Inflammatory macrophage treated with lipopolysaccharide for 1 hour (primary cell): Measurements from ENCODE around the gene PIGP.
"Not testable (repeated sequence)": the region's sequence is repeated elsewhere in the genome, so short reads cannot be mapped to it uniquely, and the experiment has no call there.

Experiments
- DNase-seq, 2 donors: peaks; one replicate each; pipeline ENCODE4 v3.0.0-alpha.2; 2020 to 2022

The PIGP gene

DNA sequence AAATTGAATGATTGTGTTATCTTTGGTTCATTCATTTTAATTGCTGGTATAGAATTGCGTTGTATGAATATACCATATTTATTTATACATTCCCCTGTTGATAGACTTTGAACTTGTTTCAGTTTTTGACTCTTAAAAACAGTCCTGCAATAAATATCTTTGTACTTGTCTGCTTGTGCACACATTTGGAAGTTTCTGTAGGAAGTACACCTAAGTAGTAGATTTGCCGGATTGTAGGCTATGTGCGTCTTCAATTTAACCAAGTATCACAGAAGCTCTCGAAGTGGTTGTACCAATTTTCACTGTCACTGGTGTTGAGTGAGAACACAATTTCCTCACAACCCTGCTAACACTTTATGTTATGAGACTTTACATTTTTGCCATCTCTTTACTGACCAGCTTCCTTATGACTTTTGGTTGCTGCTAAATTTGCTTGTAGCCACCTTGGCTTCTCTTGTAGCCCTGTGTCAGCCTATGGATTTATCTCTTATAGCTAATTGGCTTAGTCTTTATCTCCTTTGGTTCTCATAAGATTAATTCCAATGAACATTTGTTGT, 2.4 kb upstream of the PIGP start:
- no peak for DNase-seq

DNA sequence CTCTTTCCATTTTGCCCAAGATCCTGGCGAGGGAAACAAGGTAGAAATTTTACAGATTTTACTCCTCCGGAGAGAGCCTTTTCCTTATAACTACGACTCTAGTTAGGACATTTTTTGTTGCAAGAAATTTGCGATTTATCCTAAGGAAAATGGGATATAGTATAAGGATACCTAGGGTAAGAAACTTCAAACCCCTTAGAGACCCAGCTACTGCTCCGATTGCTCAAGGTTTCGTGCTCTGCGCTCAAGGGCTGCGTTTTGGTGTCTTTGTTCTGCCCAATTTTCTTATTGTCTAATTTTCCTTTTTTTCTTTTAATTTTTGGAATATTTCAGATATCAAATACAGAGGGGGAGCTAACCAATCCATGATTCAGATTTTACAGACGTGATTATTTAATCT, 1.7 kb upstream of the PIGP start:
- DNase-seq = no peak

DNA sequence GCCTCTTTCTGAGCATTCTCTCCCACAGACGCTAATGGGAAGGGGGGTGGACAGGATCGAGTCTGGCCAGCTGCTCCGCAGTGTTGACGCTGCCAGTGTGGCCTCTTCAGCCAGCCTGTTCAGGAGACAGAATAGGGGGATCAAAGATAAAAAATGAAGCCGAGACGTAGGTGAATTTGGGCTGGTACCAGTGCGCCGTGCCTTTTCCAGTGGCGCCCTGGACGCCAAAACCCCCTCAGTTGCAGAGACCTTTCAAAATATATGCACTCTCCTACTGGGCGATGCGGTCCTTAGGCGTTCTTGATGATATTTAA, 1.3 kb upstream of the PIGP start:
- no peak for DNase-seq

DNA sequence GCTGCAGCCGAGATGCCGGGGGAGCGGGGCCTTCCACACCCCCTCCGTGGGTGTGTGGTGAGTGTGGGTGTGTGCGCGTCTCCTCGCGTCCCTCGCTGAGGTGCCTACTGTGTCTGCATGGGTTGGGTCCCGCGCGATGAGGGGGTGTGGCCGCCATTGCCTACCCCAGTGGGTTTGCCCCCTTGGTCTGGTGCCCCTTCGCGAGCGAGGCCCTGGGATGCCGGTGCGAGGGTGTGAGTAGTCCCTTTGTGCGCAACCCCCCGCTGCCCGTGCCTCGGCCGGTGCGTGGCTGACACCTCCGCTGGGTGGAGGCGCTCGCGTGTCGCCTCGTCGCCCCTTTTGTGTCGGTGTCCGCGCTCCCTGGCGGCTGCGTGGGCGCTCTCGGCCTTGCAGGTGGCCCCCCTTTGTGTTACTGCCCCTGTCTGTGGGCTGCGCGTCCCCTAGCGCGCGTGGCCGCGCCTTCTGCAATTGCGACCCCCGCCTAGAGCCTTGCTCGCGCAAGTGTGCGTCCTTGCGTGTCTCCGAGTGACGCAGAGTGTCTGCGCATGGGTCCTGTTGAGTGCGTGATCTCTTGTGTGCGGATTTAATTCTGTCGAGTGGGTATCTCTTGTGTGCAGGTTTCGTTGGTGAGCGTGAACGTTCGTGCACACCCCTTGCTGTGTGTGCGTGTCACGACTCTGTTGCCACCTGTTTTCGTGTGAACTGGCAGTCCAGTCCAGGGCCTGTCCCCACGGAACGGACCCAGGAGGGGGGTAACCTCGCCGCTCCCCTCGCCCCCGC, 736 bp upstream of the PIGP start:
- DNase-seq = peak; percentile 27 to 30

DNA sequence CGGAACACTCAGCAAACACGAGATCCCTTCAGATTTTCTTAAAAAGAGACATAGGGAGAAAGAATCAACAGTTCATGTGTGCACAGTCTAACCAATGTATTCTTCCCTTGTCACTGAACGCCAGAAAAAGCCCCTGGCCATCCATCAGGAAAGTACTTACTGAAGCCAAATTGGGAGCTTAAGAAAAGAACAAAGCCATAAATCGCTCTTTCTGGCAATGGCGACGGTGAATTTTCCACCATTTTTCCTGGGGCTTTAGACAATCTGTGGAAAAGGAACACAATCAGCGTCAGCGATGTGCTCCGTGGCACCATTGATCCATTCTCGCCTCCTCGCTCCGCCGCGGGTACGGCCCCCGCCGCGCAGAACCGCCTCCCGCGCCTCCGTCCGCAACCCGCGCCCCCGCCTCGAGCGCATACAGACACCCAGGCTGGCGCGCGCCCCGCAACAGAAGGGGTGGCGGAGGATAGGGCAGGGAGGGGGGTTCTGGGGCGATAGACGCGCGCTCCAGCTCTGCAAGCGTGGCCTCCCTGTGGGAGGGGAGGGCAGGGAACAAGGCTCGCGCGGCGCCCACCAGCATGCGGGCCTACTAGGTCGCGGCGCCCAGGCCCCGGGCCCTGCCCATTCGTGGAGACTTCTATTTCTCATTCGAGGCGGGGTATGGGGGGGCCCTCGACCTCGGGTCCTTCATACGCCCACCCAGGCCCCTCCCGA, 440 bp downstream of the PIGP start:
- peak in 1 of 2 donors; percentile 64 for DNase-seq

DNA sequence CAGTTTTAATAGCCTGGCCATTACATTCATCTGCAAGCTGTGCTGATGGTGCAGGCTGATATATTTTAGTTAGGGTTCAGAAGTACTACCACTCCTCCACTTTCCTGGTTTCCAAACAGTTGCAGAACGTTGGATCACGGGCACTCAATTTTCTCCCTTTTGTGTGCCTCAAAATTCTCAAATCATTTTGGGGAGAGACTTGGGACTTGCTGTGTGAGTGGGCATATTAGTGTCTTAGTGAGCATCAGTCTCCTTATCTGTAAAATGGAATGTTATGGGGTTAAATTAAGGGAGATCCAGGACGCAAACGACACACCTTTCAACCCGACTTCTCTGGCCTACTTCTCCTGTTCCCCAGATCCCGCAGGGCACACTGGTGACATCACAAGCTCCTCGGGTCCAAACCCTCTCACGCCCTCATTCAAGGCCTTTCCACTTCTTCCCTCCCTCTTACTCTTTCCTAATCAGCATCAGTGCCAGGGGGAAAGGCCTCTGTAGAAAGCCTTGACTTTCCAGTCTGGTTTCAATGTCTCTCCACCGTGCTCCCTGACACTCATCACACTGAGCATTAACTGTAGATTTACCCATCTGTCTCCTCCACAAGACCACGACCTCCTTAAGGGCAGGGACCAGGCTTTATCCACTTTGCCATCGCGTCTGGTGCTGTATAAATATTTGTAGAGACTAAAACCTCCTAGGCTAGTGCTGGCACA, 1.2 kb downstream of the PIGP start:
- peak; percentile 48 to 70 for DNase-seq

DNA sequence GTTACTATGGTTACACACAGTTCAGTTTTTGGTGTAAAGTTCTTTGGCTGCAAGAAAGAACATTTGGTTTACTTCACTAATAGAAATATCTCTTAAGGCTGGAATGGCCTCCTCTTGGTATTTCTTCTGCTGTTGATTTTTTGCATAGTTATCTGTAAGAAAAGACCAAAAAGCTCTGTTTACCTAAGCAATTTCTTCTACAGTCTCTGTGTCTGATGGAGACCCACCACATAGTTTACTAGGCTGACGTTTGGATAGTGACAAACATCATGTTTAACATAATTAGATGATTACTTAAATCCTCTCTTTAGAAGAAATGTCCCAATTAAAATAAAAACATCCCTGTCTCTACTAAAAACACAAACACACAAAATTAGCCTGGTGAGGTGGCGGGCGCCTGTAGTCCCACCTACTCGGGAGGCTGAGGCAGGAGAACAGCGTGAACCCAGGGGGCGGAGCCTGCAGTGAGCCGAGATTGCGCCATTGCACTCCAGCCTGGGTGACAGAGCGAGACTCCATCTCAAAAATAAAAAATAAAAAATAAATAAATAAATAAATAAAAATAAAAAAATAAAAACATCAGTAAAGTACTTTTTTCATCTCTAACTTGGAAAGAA, 7.2 kb downstream of the PIGP start:
- DNase-seq = no peak

DNA sequence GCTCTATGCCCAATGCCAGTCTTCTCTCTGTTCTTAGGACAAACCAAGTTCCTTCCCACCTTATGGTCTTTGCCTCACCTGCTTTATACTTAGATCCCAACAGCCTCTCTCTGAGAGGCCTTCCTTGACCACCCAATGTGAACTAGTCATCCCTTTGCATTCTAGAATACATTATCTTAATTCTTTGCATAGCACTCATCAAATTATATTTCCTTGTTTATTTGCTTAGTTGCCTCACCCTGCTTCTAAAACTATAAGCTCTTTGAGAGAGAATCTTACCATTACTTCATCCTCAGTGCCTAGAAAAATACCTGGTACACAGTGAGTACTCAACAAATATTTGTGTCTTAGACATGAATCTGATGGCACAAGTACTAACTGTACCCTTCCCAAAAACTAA, 8.0 kb downstream of the PIGP start:
- no peak for DNase-seq

DNA sequence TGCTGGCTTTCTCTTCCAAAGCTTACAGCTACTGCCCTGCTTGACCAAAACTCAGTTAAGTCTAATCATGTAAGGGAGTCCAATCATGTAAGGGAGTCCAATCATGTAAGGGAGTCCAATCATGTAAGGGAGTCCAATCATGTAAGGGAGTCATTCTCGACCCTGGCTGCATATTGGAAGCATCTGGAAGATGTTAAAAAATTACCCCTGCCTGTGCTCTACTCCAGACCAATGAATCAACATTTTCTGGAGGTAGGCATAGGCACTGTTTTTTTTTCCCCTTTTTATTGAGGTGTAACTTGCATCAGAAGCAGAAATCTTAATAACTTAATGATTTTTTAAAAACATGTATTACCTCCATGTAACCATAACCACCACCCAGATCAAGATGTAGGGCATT, 9.4 kb downstream of the PIGP start:
- DNase-seq = no peak

DNA sequence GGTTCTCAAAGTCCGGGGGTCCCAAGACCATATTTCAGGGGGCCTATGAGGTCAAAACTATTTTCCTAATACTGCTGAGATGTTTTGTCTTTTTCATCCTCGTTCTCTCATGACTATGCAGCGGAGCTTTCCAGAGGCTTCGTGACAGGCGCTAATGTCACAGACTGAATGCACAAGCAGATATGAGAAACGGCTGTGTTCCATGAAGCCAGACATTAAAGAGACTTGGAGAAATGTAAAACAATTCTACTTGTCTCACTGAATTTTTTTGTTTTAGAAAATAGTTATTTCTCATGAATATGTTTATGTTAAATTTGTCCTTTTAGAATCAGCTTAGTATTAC, 10.3 kb downstream of the PIGP start:
- no peak for DNase-seq

DNA sequence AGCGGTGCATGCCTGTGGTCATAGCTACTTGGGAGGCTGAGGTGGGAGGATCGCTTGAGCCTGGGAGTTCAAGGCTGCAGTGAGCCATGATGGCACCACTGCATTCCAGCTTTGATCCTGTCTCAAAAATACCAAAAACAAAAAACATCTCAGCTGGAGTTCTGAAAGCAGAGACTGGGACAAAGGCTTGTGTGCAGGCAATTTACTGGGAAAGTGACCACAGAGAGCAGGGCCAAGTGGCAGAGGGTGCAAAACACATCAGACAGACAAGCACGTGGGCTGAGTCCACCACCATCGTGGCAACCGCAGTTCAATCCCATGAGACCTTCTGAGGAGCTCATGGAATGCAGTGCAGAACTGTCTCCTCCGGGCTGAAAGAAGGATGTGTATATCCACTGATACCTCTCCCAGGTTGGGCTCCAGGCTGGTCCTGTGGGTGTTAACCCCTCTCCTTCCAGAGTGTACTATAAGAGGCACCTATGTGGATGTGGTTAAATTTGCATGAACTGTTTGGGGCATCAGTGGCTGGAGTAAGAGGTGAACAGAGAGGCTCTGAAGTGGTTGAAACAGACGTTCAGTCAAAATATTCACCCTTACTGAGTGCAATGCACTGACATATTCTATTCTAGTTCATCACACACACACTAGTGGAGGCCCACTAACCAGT, 10.8 kb downstream of the PIGP start:
- no peak for DNase-seq

DNA sequence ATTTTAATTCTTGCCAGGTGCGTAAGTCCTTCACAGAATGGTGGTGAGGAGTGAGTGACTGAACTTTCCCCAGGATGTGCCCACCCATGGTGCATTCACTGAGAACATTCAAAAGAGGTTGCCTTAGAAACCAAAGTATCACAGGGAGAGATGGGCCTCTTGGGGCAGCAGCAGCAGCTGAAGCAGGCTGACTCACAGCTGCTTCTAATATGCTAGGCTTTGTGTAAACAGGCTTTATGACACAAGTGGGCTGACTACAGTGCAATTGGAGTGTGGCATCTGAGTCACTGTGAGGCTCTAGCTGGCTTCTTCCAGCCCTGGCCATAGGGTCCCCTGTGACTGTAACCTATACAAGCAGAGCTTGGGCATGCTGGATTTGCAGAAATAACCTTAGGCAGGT, 12.6 kb downstream of the PIGP start:
- DNase-seq = peak in 1 of 2 donors; percentile 73

DNA sequence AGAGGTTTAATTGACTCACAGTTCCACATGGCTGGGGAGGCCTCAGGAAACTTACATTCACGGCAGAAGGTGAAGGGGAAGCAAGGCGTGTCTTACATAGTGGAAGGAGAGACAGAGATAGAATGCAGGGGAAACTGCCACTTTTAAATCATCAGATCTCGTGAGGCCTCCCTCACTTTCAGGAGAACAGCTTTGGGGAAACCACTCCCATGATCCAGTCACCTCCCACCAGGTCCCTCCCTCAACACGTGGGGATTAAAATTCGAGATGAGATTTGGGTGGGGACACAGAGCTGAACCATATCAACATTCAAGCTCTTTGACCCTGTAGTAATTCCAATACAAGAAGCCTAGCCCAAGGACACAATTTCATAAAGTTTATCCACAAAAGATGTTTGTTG, 13.7 kb downstream of the PIGP start:
- no peak for DNase-seq

DNA sequence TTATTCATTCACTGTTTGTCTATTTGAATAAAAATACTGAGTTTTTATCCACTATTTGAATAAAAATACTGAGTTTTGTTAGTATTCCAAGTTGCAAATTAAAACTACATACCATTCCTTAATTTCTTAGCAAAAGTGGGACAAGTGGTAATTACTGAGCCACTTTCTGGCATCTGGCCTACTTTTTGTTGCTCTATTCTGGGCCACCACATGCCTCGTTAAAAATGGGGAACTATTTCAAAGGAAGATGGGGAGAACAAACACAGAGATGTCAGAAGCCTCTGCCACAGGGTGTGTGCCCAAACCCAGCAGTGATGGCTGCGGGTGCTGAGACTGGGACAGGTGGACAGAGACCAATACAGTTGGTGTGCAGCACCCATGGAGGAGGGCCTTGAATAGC, 14.6 kb downstream of the PIGP start:
- no peak for DNase-seq

DNA sequence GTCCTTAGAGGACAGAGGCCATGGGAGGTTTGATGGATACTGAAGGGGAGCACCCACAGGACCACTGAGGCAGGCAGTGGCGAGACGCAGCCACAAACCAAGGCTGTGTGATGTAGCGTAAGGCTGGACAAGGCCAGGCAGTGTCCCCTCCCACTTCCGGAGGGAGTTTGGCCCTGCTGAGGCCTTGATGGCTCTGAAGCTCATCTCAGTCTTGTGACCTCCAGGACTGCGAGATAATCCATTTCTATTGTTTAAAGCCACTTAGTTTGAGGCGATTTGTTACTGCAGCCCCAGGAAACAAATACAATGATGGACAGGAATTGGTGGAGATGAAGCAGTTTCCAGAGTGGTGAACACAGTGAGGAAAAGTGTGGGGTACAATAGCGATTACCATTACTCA, 15.3 kb downstream of the PIGP start:
- no peak for DNase-seq

DNA sequence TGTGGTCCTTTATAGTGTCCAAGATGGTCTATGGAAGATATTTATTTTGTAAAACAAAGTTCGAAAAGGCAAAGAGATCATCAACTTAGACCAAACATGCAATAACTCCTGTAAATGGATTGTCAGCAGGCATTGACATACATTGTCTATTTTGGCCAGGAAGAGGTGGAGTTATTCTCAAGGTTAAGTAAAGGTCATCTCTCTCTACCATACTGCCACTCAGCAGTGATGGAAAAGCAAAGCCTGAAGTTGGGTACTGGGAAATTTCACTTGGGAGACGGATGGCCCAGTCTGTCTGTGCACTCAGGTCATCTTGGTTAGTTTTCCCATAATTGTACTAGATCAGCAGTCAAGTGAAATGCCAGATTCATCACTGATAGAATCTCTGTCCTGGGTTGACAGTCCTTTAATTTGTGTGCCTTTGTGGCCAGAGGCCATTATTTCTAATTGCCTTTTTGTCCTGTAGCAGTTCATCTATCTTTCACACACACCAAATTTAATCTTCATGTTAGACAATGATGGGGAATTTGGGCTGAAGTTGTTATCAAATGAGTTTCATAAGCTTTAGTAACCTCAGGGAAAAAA, 17.5 kb downstream of the PIGP start:
- DNase-seq = no peak

DNA sequence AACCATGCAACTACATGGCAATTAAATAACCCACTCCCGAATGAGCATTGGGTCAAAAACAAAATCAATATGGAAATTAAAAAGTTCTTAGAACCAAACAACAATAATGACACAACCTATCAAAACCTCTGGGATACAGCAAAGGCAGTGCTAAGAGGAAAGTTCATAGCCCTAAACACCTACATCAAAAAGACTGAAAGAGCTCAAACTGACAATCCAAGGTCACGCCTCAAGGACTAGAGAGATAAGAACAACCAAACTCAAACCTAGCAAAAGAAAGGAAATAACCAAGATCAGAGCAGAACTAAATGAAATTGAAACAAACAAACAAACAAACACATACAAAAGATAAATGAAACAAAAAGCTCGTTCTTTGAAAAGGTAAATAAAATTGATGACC, 23.1 kb downstream of the PIGP start:
- DNase-seq = not testable (repeated sequence)

DNA sequence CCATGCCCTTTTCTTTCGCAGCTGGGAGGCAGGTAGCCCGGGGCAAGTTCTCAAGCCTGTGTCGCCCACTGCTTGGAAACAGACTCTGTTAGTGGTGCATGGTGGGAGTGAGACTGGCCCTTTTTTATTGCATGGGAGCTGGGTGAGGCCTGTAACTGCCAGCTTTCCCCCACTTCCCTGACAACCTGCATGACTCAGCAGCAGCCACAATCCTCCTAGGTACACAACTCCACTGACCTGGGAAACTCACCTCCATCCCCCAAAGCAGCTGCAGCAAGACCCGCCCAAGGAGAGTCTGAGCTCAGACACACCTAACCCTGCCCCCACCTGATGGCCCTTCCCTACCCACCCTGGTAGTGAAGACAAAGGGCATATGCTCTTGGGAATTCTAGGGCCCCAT, 25.8 kb downstream of the PIGP start:
- DNase-seq = no peak

DNA sequence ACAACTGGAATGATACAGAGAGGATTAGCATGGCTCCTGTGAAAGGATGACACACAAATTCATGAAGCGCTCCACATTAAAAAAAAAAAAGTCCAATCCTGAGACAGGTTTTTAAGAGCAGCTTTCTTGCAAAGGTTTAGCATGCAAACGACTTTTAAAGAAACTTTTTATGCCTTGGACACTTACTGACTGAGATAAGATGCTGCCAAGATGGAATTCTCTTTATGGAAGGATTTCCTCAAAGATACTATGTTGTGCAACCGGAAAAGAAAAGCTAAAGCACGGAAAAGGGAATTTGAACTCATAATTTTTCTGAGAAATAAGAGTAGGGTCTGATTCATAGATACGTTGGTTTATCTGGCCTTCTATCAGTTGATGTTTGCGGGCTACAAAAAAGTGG, 27.3 kb downstream of the PIGP start:
- DNase-seq = no peak

DNA sequence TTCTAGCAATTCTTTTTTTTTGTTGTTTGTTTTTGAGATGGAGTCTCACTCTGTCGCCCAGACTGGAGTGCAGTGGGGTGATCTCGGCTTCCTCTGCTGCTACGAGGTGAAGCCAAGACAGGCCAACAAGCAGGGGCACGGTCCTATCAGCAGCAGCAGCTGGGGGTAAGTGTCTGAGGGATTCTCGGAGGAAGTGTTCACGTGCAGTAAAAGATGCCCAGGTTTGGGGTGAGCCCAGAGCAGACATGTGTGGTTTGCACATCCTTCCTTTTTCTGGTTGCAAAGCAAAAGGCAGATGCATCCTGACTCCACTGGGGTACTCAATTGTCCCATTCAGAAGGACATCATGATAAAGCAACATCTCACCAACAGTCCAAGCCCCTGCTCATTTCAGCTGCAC, 27.7 kb downstream of the PIGP start:
- no peak for DNase-seq

DNA sequence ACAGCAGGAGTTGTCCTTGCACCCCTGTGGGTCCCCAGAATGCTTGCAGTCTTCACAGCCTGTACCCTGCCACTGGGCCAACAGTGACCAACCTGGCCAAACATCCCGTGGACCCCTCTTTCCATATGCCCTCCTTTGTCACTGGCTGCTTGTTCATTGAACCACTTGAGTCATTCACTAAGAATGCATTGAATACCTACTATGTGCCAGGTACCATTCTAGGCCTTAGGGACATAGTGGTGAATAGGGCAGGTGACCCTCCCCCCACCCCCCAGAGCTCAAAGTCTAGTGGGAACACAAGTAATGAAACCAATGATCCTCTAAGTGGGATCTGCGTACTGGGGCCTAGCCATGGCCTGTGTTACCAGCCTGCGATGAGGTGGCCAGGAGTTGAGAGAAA, 28.2 kb downstream of the PIGP start:
- no peak for DNase-seq

DNA sequence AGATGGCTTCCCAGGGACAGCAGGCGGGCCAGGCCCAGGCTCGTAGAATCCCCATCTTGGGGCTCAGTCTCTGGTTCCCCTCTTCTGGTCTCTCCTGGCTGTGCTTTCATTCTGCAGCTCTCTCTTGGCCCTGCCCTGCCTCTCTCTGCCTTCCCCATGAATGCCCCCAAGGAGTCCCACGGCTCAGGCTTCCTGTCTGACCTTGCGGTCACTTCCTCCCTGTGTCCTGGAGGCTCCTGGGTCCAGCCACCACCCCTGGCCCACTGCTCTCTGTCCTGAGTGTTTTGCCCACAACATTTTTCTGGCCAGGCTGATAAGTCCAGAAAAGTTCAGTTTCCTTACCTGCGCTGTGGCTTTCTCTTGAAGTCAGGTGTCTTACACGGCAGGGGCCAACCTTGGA, 29.1 kb downstream of the PIGP start:
- DNase-seq = no peak
